Endodermal cell (in vitro differentiated cells): ENCODE results near the gene RPAP3. TPM values are rescaled to one million over a fixed set of nuclear protein-coding genes. Genes with fewer than 3 reads are reported as not detected.
A peak's percentile ranks its signal among the peaks of the same experiment; 100 is the strongest.
"Not testable (repeated sequence)": the region's sequence is repeated elsewhere in the genome, so short reads cannot be mapped to it uniquely, and the experiment has no call there.

Experiments
- DNase-seq: peaks from one replicate; pipeline ENCODE4 v3.0.0-alpha.2; 2017
- H3K27ac ChIP-seq: 2 replicates; pipeline ENCODE4 v1.5.1; 2013; ENCODE audit warnings: mild to moderate bottlenecking, low read depth, low read length, moderate library complexity
- H3K27me3 ChIP-seq: 2 replicates; pipeline ENCODE4 v1.6.1; 2013; ENCODE audit warnings: mild to moderate bottlenecking, low read length, moderate library complexity; ENCODE audit not compliant: insufficient read depth, control insufficient read depth, poor library complexity, severe bottlenecking
- H3K36me3 ChIP-seq: 2 replicates; pipeline ENCODE4 v1.7.0; 2013; ENCODE audit warnings: mild to moderate bottlenecking, low read length, moderate library complexity; ENCODE audit not compliant: control insufficient read depth, insufficient read depth
- H3K4me1 ChIP-seq: one replicate; pipeline ENCODE4 v1.7.0; 2013; ENCODE audit warnings: low read length; ENCODE audit not compliant: control insufficient read depth, insufficient read depth
- H3K4me3 ChIP-seq: 2 replicates; pipeline ENCODE4 v1.5.1; 2013; ENCODE audit warnings: mild to moderate bottlenecking, low read length, moderate library complexity
- H3K9ac ChIP-seq: 2 replicates; pipeline ENCODE4 v1.6.1; 2013; ENCODE audit warnings: mild to moderate bottlenecking, low read length, moderate library complexity; ENCODE audit not compliant: poor library complexity, severe bottlenecking; ENCODE audit errors: extremely low read depth
- H3K9me3 ChIP-seq: 2 replicates; pipeline ENCODE4 v1.6.1; 2013; ENCODE audit warnings: mild to moderate bottlenecking, low read length, moderate library complexity; ENCODE audit not compliant: control insufficient read depth
- H3K27ac Mint-ChIP-seq: 2 replicates; pipeline ENCODE4 v1.8.0; 2020; ENCODE audit warnings: mixed read lengths
- H3K27me3 Mint-ChIP-seq: 2 replicates; pipeline ENCODE4 v1.8.0; 2021; ENCODE audit warnings: mild to moderate bottlenecking, mixed read lengths; ENCODE audit not compliant: insufficient read depth
- H3K36me3 Mint-ChIP-seq: 2 replicates; pipeline ENCODE4 v1.8.0; 2020; ENCODE audit warnings: low read depth, mixed read lengths
- H3K4me1 Mint-ChIP-seq: 2 replicates; pipeline ENCODE4 v1.8.0; 2020; ENCODE audit warnings: mixed read lengths
- H3K4me3 Mint-ChIP-seq: 2 replicates; pipeline ENCODE4 v1.8.0; 2020; ENCODE audit warnings: mild to moderate bottlenecking, moderate library complexity, mixed read lengths
- H3K9me3 Mint-ChIP-seq: 2 replicates; pipeline ENCODE4 v1.8.0; 2020; ENCODE audit warnings: mild to moderate bottlenecking, mixed read lengths
- CTCF ChIP-seq: fragments of 200-600 bp; sonication (generic); conservative IDR thresholded peaks from 2 replicates; pipeline ENCODE4 v1.5.0; 2021; ENCODE audit warnings: antibody characterized with exemption, mild to moderate bottlenecking
- WGBS, 2 experiments: methylation state at CpG; one replicate each; pipeline versions ENCODE4 v1.1.5 to v1.1.7; 2013; ENCODE audit warnings: missing lambda C conversion rate in 2 of 2, mixed read lengths in 1 of 2; ENCODE audit not compliant: insufficient coverage in 1 of 2, insufficient read length in 1 of 2; 5-methylcytosine and 5-hydroxymethylcytosine counted together
- total RNA-seq, 2 donors: library from RNA; stranded (reverse); fragmentation: NEBNext Ultra II Directional in 1 of 2; extraction: Animal tissue kit (Norgen Biotek cat#: 25700) in 1 of 2; gene quantifications; 2 replicates in 1 of 2; 3 replicates in 1 of 2; pipeline ENCODE4 v1.2.1, GENCODE V29; 2021

The RPAP3 gene
- total RNA-seq, 2 donors from 2014 or later = 52.0 to 56.9 TPM

GRCh38 chr12:47649381-47649780 is 56.4 kb downstream of the RPAP3 start:
- peaks cover 15% of the 10 kb centered on the region for H3K9me3 ChIP-seq
- H3K27ac ChIP-seq = no peak overlapping the region
- no peak for TF ChIP-seq CTCF
- Mint-ChIP-seq H3K4me1 (peaks cover 22% of the 10 kb centered on the region), H3K9me3 (peaks cover 5% of the 10 kb centered on the region), H3K27ac (peak overlapping the region; percentile 55), H3K4me3 (no peak overlapping the region), H3K27me3 (no peaks in the 10 kb centered on the region), H3K36me3 (peaks cover 22% of the 10 kb centered on the region)
- H3K4me1 ChIP-seq = peaks cover 8% of the 10 kb centered on the region
- H3K27me3 ChIP-seq = no peaks in the 10 kb centered on the region
- H3K9ac ChIP-seq = no peak overlapping the region
- no peak overlapping the region for H3K4me3 ChIP-seq
- WGBS, 2 experiments = 81% methylated on average over 1 of the region's 2 CpGs; no CpG with 5 or more reads in 1 of the 2 experiments
- no peak for DNase-seq
- H3K36me3 ChIP-seq = peaks cover 24% of the 10 kb centered on the region

GRCh38 chr12:47648056-47648579 is 57.7 kb downstream of the RPAP3 start:
- 87 to 100% methylated on average over 2 of the region's 2 CpGs for WGBS, 2 experiments
- H3K36me3 ChIP-seq = peaks cover 28% of the 10 kb centered on the region
- no peak overlapping the region for H3K27ac ChIP-seq
- peak overlapping the region; percentile 27 for H3K4me3 ChIP-seq
- Mint-ChIP-seq H3K9me3 (peaks cover 16% of the 10 kb centered on the region), H3K27me3 (no peaks in the 10 kb centered on the region), H3K36me3 (peaks cover 25% of the 10 kb centered on the region), H3K4me1 (peaks cover 21% of the 10 kb centered on the region), H3K27ac (peak overlapping the region; percentile 90), H3K4me3 (peak overlapping the region; percentile 12)
- H3K4me1 ChIP-seq = peaks cover 8% of the 10 kb centered on the region
- H3K9me3 ChIP-seq = peaks cover 27% of the 10 kb centered on the region
- H3K27me3 ChIP-seq = no peaks in the 10 kb centered on the region
- peak; percentile 51 for DNase-seq
- no peak for TF ChIP-seq CTCF
- no peak overlapping the region for H3K9ac ChIP-seq

GRCh38 chr12:47642310-47642709 is 63.5 kb downstream of the RPAP3 start:
- H3K4me3 ChIP-seq, H3K27me3 ChIP-seq, H3K27ac Mint-ChIP-seq, H3K4me1 Mint-ChIP-seq, DNase-seq, H3K27me3 Mint-ChIP-seq, H3K4me3 Mint-ChIP-seq, H3K4me1 ChIP-seq, H3K9ac ChIP-seq, H3K27ac ChIP-seq: not testable (repeated sequence)
- Mint-ChIP-seq H3K36me3 (peaks cover 73% of the 10 kb centered on the region), H3K9me3 (peaks cover 49% of the 10 kb centered on the region)
- Histone ChIP-seq H3K9me3 (peaks cover 46% of the 10 kb centered on the region), H3K36me3 (peaks cover 22% of the 10 kb centered on the region)
- WGBS, 2 experiments = 89 to 93% methylated on average over 2 to 3 of the region's 3 CpGs
